Ascending aorta (tissue), 2 donors: ENCODE measurements around the gene NPAS3. TPM values are rescaled to one million over a fixed set of nuclear protein-coding genes. Genes with fewer than 3 reads are reported as not detected.
A peak's percentile ranks its signal among the peaks of the same experiment; 100 is the strongest.

ENCODE experiments used
- DNase-seq, 2 donors: peaks; one replicate each; pipeline ENCODE4 v3.0.0-alpha.2; 2019; ENCODE audit warnings: low spot score in 2 of 2
- H3K27ac ChIP-seq, 2 donors: fragments of 200-600 bp; sonication (generic); one replicate each; pipeline ENCODE4 v1.5.1; 2016 to 2017; ENCODE audit warnings: mild to moderate bottlenecking in 1 of 2
- H3K27me3 ChIP-seq: fragments of 200-600 bp; sonication (generic); one replicate; pipeline ENCODE4 v1.5.1; 2017
- H3K36me3 ChIP-seq, 2 donors: fragments of 200-600 bp; sonication (generic); one replicate each; pipeline ENCODE4 v1.5.1; 2016
- H3K4me1 ChIP-seq, 2 donors: fragments of 200-600 bp; sonication (generic); one replicate each; pipeline ENCODE4 v1.5.1; 2016 to 2017; ENCODE audit warnings: mild to moderate bottlenecking in 1 of 2
- H3K4me3 ChIP-seq, 2 donors: fragments of 200-600 bp; sonication (generic); one replicate each; pipeline ENCODE4 v1.5.1; 2016 to 2017; ENCODE audit warnings: mild to moderate bottlenecking in 1 of 2
- H3K9me3 ChIP-seq, 2 donors: fragments of 200-600 bp; sonication (generic); one replicate each; pipeline ENCODE4 v1.5.1; 2016
- intact Hi-C: fragments of 100-400 bp; cut with DNase I; formaldehyde crosslinking; loops from one replicate; pipeline ENCODE4 v1.15.1; 2023
- total RNA-seq: library from RNA; depleted of rRNA; stranded (reverse); fragments of >200 nt; gene quantifications from one replicate; pipeline ENCODE4 v1.1.0, GENCODE V29; 2016
- TF ChIP-seq, protein P1 (sequence below), 3 experiments: fragments of 200-600 bp in 2 of 3; fragments of 450-650 bp in 1 of 3; sonication (generic) in 2 of 3; IDR thresholded peaks; one replicate each; pipeline ENCODE4 v1.5.1; 2016 to 2019; ENCODE audit warnings: antibody characterized with exemption in 3 of 3, mild to moderate bottlenecking in 1 of 3, moderate library complexity in 1 of 3

Gene NPAS3
- total RNA-seq: not detected

- H3K9me3 ChIP-seq: no peaks in the 10 kb centered on the region
- H3K27me3 ChIP-seq: no peaks in the 10 kb centered on the region
- intact Hi-C loops: loop anchor here (5.0 to 10.0 kb wide), 4 partner anchors 234 to 1006 kb away; partner anchors contain the start of gene ARHGAP5
- TF ChIP-seq, protein P1, sequence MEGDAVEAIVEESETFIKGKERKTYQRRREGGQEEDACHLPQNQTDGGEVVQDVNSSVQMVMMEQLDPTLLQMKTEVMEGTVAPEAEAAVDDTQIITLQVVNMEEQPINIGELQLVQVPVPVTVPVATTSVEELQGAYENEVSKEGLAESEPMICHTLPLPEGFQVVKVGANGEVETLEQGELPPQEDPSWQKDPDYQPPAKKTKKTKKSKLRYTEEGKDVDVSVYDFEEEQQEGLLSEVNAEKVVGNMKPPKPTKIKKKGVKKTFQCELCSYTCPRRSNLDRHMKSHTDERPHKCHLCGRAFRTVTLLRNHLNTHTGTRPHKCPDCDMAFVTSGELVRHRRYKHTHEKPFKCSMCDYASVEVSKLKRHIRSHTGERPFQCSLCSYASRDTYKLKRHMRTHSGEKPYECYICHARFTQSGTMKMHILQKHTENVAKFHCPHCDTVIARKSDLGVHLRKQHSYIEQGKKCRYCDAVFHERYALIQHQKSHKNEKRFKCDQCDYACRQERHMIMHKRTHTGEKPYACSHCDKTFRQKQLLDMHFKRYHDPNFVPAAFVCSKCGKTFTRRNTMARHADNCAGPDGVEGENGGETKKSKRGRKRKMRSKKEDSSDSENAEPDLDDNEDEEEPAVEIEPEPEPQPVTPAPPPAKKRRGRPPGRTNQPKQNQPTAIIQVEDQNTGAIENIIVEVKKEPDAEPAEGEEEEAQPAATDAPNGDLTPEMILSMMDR (IDR thresholded peaks at IDR 0.05): no peak
- no peak for DNase-seq
- H3K36me3 ChIP-seq: no peaks in the 10 kb centered on the region
- H3K4me1 ChIP-seq: peaks cover 3 to 10% of the 10 kb centered on the region in 2 donors
- H3K27ac ChIP-seq: peak within 1 kb of the TSS; percentile 81 to 94
- H3K4me3 ChIP-seq: peak within 1 kb of the TSS; percentile 72 to 80
Observed at GRCh38 chr14:32938719-32939253, at the start of gene NPAS3. Gene NPAS3 (plus strand): TSS chr14:32938879.

GRCh38 chr14:32896979-32897697 lies 41.5 kb upstream of the NPAS3 start:
- TF ChIP-seq, protein P1 (IDR thresholded peaks at IDR 0.05): no peak
- Histone ChIP-seq H3K4me3 (peak overlapping the region; percentile 54 to 69), H3K4me1 (peaks cover 0 to 5% of the 10 kb centered on the region in 2 donors), H3K27ac (peak overlapping the region; percentile 64 to 70), H3K9me3 (no peaks in the 10 kb centered on the region), H3K27me3 (no peaks in the 10 kb centered on the region), H3K36me3 (no peaks in the 10 kb centered on the region)
- DNase-seq: no peak
- intact Hi-C loops: no loop called here

DNA sequence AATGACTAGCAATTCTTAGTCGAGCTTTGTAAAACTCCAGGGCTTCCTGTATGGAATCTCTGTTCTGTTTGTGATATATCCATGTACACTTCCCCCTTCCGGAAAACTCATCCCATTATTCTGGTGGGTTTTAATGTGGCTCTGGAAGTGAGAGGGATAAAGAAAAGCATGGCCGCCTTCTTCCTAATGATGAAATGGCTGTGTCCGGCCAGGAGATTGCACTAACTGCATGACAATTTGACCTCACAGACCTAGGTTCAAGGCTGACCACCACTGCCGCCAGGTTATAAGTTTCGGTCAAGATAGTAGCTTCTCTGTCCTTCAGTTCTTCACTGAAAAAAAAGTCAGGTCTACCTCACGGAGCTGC lies 41.0 kb upstream of the NPAS3 start:
- intact Hi-C loops: no loop called here

GRCh38 chr14:32898876-32899275 lies 39.8 kb upstream of the NPAS3 start:
- no peaks in the 10 kb centered on the region for H3K36me3 ChIP-seq
- no peaks in the 10 kb centered on the region for H3K27me3 ChIP-seq
- H3K27ac ChIP-seq: no peak overlapping the region
- H3K4me1 ChIP-seq: peaks cover 0 to 5% of the 10 kb centered on the region in 2 donors
- intact Hi-C loops: no loop called here
- no peak overlapping the region for H3K4me3 ChIP-seq
- no peaks in the 10 kb centered on the region for H3K9me3 ChIP-seq
- TF ChIP-seq, protein P1 (IDR thresholded peaks at IDR 0.05): no peak
- DNase-seq: no peak

More for the DNA sequence above, 41.0 kb upstream of the NPAS3 start:
- H3K27me3 ChIP-seq: no peaks in the 10 kb centered on the region
- no peak for DNase-seq
- H3K4me1 ChIP-seq: peaks cover 0 to 5% of the 10 kb centered on the region in 2 donors
- H3K4me3 ChIP-seq: peak overlapping the region; percentile 54 to 69
- H3K36me3 ChIP-seq: no peaks in the 10 kb centered on the region
- no peak overlapping the region for H3K27ac ChIP-seq
- no peaks in the 10 kb centered on the region for H3K9me3 ChIP-seq
- TF ChIP-seq, protein P1 (IDR thresholded peaks at IDR 0.05): no peak

DNA sequence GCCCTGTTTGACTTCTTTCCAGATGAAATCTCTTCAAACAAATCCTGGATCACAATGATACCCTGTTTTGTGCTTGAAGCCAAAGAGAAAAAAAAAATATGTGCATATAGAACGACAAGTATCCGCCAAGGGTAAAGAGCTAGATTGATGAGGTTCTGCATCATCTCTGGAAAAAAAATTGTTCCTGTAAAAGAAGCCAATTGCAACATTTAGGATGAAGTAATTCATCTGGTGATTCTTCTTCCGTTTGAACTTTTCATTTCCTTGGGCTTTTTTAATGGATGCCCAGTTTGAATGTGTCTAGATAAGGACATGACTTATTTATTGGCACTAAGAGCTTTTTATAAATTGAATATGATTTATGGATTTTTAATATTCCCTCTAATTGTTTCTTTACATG lies 38.1 kb upstream of the NPAS3 start:
- H3K36me3 ChIP-seq: no peaks in the 10 kb centered on the region
- H3K4me1 ChIP-seq: peaks cover 0 to 5% of the 10 kb centered on the region in 2 donors
- no peaks in the 10 kb centered on the region for H3K27me3 ChIP-seq
- no peak for DNase-seq
- no peak overlapping the region for H3K4me3 ChIP-seq
- intact Hi-C loops: no loop called here
- H3K27ac ChIP-seq: no peak overlapping the region
- H3K9me3 ChIP-seq: no peaks in the 10 kb centered on the region
- TF ChIP-seq, protein P1 (IDR thresholded peaks at IDR 0.05): no peak
